Mammary epithelial cell (primary cell): ENCODE results near the gene PSORS1C1.

ENCODE experiments used
- EZH2 ChIP-seq: IDR thresholded peaks from 2 replicates; pipeline ENCODE4 v1.6.1; 2012; ENCODE audit warnings: low read length, inconsistent platforms, borderline replicate concordance
- TF ChIP-seq, protein P1 (sequence below), 2 donors: IDR thresholded peaks in 1 of 2; conservative IDR thresholded peaks in 1 of 2; 2 replicates each; pipeline ENCODE4 v1.5.1; 2011 to 2012; ENCODE audit warnings: inconsistent platforms in 2 of 2, low read length in 2 of 2, mild to moderate bottlenecking in 2 of 2, control low read depth in 1 of 2, low read depth in 1 of 2; ENCODE audit not compliant: insufficient read depth in 1 of 2; ENCODE audit errors: extremely low read depth in 1 of 2

DNA sequence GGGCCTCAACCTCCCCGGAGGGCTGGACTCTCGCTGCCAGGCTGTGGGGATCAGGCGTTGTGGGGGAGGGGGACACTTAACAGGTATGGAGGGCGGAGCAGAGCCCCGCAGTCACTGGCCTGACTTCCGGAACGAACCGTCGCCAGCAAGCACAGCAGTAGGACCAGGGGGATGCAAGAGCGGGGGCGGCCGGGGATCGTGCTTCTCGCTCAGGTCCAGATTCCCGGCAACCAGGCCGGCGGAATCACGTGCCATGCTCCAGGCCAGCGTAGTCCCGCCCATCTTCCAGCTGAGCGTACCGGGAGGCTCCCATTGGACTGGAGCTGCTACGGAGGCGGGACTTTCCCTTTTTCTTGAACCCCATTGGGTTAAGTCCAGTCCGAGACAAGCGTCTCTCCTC, 65.9 kb downstream of the PSORS1C1 start:
- TF ChIP-seq, protein P1, sequence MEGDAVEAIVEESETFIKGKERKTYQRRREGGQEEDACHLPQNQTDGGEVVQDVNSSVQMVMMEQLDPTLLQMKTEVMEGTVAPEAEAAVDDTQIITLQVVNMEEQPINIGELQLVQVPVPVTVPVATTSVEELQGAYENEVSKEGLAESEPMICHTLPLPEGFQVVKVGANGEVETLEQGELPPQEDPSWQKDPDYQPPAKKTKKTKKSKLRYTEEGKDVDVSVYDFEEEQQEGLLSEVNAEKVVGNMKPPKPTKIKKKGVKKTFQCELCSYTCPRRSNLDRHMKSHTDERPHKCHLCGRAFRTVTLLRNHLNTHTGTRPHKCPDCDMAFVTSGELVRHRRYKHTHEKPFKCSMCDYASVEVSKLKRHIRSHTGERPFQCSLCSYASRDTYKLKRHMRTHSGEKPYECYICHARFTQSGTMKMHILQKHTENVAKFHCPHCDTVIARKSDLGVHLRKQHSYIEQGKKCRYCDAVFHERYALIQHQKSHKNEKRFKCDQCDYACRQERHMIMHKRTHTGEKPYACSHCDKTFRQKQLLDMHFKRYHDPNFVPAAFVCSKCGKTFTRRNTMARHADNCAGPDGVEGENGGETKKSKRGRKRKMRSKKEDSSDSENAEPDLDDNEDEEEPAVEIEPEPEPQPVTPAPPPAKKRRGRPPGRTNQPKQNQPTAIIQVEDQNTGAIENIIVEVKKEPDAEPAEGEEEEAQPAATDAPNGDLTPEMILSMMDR (conservative IDR thresholded peaks at IDR 0.05 in 1 of 2, IDR thresholded peaks at IDR 0.05 in 1 of 2; ENCODE audit: extremely low read depth in 1 of 2, insufficient read depth in 1 of 2, low read depth in 1 of 2, low read length in 2 of 2), result no peak
- no peak for TF ChIP-seq EZH2
